Fibroblast of peridontal ligament (primary cell): ENCODE results near the gene MXI1.
A peak's percentile ranks its signal among the peaks of the same experiment; 100 is the strongest.

Experiments used
- DNase-seq: peaks from one replicate; pipeline ENCODE4 v3.0.0-alpha.2; 2010; ENCODE audit errors: extremely low read depth

The MXI1 gene

DNA sequence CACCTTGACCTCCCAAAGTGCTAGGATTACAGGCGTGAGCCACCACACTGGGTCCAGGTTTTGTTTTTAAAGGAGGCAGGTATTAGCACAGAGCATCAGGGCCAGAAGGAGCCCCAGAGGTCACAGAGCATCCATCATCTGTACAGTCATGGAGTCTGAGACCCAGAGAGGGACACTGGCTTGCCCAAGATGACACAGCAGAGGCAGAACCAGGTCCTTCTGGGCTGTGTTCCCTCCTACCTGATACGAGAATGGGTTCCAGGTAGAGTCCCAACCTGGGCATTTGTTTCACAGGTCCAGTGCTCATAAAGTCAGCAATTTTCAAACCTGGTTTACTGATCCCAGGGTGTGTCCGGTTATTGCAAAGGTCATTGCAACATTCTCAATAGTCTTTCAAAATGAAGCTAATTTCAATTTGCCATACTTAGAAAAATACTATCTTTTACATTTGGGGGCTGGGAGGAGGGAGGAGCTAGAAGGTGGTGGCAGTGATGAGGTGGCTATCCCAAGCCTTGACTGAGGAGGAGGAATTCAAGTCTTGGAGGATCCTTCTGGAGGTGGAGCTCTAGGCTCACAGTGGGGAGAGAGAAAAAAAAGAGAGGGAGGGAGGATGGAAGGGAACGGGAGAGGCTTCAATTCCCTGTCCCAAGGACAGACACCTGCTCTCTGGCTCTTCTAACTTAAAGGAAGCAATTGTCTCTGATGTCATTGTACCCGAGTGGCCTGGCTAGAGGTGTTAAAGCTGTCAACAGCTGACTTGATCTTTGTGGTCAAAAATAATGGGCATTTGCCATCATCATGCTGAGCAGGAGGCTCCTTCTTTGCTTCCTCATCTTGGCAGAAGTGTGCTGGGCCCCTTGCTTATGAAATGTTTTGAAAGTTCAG is 8.1 kb downstream of the MXI1 start:
- no peak for DNase-seq

GRCh38 chr10:110216240-110216639 is 8.8 kb downstream of the MXI1 start:
- no peak for DNase-seq

GRCh38 chr10:110216942-110217661 is 9.7 kb downstream of the MXI1 start:
- DNase-seq = no peak

GRCh38 chr10:110217662-110218008 is 10.2 kb downstream of the MXI1 start:
- DNase-seq = no peak

DNA sequence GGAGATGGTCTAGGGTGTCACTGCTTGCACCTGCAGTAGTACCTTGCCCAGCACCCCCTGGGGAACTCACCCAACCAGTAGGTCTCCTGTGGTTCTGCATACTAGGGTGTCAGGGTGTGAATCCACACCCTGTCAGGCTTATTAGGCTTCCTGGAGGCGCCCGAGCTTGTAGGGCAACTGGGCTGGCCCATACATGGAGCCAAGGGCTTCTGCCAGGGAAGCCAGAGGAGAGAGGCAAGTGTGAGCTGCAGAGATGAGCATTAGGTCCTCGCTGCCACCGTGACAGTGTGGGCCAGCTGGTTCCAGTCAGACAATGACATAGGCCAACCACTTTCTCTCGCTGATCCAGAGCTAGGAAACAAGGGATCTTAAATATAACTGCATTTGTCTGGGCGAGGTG is 11.2 kb downstream of the MXI1 start:
- no peak for DNase-seq

- no peak for DNase-seq
Observed at GRCh38 chr10:110219884-110220283, 12.5 kb downstream of the MXI1 start.

- no peak for DNase-seq
Observed at GRCh38 chr10:110220398-110220797, 13.0 kb downstream of the MXI1 start.

DNA sequence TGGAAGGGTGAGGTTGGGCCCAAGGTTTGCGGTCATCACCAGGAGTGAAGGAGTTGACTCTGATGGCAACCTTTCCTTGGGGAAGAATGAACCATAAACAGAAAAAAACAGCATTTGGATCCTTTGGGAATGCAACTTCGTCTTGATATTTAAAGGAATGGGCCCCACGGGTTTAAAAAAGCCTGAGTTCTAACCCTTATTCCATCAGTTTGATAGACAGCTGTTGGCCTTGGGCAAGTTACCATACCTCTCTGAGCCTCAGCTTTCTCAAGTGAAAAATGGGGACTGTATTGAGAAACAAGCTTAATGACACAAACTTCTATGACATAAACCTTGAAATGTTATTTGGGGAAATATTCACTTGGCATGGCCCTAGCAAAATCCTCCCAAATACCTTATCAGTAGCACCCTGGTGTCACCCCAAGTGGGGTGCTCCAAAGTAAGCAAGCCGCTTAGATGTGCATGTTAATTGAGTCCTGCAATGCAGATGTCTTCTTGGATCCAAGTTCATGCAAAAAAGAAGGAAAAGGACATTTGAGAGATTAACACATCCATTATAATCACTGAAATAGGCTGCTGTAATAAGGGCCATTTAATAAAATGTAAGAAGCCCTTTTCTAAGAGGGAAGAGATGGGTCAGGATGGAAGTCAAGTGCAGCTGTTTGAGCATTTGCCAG is 13.8 kb downstream of the MXI1 start:
- DNase-seq = no peak

DNA sequence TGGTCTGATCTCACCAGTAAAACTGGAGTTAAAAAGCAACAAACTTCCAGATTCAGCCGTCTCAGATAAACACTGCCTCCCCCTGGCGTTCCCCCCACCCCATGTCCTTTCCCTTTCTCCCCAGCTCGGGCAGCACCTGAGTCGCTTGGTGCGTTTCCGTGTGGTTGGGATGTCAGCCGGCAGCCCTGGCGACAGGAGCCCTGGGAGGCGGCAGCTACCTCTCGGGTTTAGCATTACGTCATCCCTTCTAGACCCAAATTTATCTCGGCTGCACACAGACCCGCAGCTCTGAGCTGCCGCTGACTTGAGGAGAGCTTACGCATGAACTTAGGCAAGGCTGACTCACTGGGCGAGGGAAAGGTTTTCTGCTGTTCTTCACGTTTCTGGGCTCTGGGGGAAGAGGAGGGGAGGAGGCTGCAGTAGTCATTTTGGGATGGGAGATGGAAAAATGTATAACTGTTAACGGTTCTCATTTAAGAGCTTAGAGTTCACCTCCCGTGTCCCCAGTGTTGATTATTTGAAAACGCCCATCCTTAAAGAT is 14.4 kb downstream of the MXI1 start:
- peak; percentile 96 for DNase-seq

DNA sequence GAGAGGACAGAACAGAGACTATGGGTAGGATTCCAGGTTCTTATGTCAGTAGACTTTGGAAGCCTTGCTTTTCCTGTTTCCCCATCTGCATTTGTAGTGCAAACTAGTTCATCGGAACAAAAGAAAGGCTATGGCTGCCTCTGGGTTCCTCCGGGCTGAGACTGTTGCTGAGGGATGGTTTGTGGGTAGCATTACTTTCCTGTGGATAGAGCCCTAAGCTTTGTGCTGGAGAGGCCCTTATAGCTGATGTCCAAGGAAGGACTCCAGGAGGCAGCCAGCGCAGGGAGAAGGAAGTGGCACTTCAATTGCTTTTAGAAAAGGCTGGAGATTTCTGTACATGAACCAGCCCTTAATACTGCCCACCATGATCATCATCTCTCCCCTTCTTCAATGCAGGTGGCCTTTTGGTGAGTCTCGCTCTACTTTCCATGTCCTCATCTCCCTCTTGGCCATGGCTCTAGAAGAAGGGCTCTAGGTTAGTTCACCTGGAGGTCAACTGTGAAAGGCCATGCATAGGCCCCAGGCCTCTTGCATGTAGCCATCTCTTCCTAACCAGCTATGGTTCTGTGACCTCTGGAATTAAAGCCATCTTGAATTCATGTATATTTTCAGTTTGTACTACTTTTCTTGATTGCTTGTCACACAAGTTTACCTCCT is 15.4 kb downstream of the MXI1 start:
- no peak for DNase-seq

GRCh38 chr10:110223298-110223925 is 16.0 kb downstream of the MXI1 start:
- no peak for DNase-seq

DNA sequence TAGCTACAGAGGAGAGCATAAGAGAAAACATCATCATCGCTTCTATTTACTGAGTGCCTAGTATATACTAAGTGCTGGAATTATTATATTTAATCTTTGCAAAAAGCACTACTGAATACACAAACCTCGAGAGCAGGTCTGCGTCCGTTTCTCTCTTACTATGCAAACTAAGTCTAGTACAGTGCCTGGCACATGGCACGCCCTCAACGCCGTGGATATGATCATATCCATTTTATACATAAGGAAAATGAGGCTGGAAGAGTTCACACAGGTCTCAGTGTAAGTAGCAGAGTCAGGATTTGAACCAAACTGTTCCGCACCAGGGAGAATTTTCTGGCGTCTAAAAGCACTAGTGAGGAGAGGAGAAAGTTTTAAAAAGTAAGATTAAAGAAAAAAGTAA is 17.6 kb downstream of the MXI1 start:
- no peak for DNase-seq

DNA sequence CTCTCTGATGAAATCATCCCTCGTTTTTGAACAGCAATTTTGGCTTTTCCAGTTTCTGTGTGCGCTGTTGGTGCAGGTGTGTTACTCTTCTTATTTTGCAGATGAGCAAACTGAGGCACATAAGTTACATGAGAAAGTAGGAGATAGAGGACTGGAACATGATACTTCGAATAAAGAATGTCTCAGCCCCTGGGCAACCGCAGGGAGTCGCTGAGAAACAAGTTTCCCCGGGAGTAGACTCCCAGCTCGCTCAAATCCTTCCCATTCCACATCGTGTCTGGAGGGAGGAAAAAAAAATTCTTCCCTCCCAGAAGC is 18.0 kb downstream of the MXI1 start:
- DNase-seq = no peak

DNA sequence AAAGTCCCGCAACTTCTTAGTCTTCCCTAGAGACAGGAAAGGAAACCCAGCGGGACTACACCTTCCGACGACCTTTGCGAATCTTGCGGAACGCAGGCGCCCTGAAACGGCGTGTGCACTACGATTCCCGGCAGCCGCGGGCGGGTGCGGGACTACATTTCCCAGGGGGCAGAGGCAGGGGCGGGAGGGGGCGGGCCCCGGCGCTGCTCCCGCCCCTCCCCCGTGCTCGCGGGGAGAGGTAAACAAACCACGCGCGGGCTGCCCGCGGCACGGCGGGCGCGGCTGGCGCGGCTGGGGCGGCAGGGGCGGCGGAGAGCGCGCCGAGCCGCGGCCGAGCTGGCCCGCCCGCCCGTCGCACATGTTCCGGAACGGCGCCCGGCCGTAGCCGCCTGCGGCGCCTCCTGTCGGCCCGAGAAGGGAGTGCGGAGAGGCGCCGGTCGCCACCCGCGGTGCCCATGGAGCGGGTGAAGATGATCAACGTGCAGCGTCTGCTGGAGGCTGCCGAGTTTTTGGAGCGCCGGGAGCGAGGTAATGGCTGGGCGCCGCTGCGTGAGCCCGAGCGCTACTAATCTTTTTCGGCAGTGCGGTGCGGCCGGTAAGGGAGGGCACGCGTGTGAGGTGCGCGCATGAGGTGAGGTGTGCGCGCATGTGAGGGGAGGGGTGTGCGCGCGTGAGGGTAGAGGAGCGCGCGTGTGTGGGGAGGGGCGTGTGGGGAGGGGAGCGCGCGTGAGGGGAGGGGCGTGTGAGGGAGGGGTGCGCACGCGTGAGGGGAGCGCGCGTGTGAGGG is 18.5 kb downstream of the MXI1 start:
- DNase-seq = peak; percentile 91

DNA sequence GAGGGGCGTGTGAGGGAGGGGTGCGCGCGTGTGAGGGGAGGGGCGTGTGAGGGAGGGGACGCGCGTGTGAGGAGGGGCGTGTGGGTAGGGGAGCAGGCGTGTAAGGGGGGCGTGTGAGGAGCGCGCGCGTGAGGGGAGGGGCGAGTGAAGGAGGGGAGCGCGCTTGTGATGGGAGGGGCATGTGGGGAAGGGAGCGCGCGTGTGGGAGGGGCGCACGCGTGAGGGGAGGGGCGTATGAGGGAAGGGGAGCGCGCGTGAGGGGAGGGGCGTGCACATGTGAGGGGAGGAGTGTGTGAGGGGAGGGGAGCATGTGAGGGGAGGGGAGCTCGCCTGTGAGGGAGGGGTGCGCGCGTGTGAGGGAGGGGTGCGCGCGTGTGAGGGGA is 19.1 kb downstream of the MXI1 start:
- DNase-seq = peak; percentile 87

DNA sequence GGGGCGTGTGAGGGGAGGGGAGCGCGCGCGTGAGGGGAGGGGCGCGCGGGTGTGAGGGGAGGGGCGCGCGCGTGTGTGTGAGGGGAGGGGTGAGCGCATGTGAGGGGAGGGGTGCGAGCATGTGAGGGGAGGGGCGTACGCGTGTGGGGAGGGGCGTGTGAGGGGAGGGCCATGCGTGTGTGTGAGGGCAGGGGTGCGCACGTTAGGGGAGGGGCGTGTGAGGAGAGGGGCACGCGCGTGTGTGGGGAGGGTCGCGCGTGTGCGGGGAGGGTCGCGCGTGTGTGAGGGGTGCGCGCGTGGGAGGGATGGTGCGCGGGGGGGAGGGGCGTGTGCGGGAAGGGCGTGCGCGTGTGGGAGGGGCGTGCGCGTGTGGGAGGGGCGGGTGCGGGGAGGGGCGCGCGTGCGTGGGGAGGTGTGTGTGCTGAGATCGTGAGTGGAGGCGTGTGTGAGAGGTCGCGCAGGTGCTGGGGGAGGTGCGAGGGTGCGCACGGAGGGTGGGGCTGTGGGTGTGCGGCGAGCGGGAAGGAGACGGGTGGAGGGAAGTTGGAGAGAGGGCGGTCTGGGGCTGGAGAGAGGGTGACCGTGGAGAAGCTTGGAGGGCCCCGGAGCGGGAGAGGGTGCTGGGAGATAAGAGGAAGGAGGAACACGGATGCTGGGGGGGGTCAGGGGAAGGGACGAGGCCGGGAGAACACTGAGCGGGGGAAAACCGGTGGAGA is 19.7 kb downstream of the MXI1 start:
- DNase-seq = no peak

GRCh38 chr10:110228066-110228465 is 20.7 kb downstream of the MXI1 start:
- DNase-seq = no peak

DNA sequence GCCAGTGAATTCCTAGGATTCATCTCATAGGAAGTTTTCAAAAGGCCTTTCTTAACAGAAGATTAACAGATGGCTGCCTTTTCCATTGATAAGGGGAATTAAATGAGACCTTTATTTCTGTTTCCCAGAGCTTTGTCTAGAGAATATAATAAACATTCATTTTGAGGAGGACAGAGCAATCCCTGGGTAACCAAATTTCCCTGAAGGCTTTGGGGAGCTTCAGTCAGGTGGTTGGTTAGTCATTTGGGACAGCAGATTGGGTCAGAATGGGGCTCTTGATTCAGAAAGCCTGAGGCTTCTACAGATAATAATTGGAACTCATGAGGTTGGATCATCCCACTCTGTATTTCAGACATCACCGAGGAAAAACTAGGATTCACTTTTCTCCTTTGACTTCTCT is 21.8 kb downstream of the MXI1 start:
- no peak for DNase-seq

DNA sequence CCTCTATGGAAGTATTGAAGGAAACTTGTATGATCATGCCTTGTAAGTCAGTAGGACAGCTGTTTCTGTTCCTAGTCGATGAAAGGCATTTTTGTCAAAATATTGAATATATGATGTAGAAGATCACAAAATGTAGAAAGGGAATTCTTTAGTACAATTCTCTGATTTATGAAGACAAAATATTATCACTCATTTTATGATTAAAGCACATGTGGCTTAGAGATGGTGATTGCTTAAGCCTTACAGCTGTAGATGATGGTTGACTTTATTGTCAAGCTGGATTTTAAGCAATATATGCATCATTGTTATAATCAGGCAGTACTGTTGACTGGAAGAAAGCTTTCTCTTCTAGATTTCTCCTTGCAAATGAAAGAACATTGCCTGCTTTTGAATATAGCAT is 26.4 kb downstream of the MXI1 start:
- DNase-seq = no peak

- DNase-seq = no peak
Observed at GRCh38 chr10:110237894-110238480, 30.6 kb downstream of the MXI1 start.
